Right lobe of liver (tissue), 6 donors: ENCODE data around the gene PCNX1. TPM values are rescaled to one million over a fixed set of nuclear protein-coding genes. Genes with fewer than 3 reads are reported as not detected.
"Not testable (repeated sequence)": the region's sequence is repeated elsewhere in the genome, so short reads cannot be mapped to it uniquely, and the experiment has no call there.

Source experiments
- ATAC-seq, 4 donors: fragments of 200-7000 bp; cut with Tn5 transposase; one replicate each; pipeline ENCODE4 v1.9.1; 2020; ENCODE audit warnings: mild to moderate bottlenecking in 4 of 4, moderate library complexity in 4 of 4
- DNase-seq, 3 donors: peaks; one replicate each; pipeline ENCODE4 v3.0.0-alpha.2; 2020
- H3K27ac ChIP-seq, 3 donors: fragments of 200-600 bp; one replicate each; pipeline ENCODE4 v1.8.0; 2022
- H3K27me3 ChIP-seq, 2 donors: fragments of 200-600 bp; one replicate each; pipeline ENCODE4 v1.8.0; 2022
- H3K36me3 ChIP-seq, 4 donors: fragments of 200-600 bp; sonication (generic) in 1 of 4; one replicate each; pipeline versions ENCODE4 v1.5.1 to v1.8.0; 2017 to 2022; ENCODE audit warnings: control low read depth in 1 of 4
- H3K4me1 ChIP-seq, 4 donors: fragments of 200-600 bp; sonication (generic) in 1 of 4; one replicate each; pipeline versions ENCODE4 v1.5.1 to v1.8.0; 2017 to 2022; ENCODE audit warnings: control low read depth in 1 of 4
- H3K4me3 ChIP-seq, 3 donors: fragments of 200-600 bp; one replicate each; pipeline ENCODE4 v1.8.0; 2022
- H3K9me3 ChIP-seq, 4 donors: fragments of 200-600 bp; sonication (generic) in 1 of 4; one replicate each; pipeline versions ENCODE4 v1.5.1 to v1.8.0; 2017 to 2022; ENCODE audit warnings: control low read depth in 1 of 4
- CTCF ChIP-seq, 4 donors: fragments of 200-600 bp in 3 of 4; fragments of 450-650 bp in 1 of 4; IDR thresholded peaks; one replicate each; pipeline versions ENCODE4 v1.5.1 to v1.8.0; 2016 to 2022; ENCODE audit warnings: antibody characterized with exemption in 4 of 4, mild to moderate bottlenecking in 2 of 4
- POLR2A ChIP-seq: fragments of 450-650 bp; IDR thresholded peaks from one replicate; pipeline ENCODE4 v1.6.1; 2017; ENCODE audit warnings: antibody characterized with exemption, mild to moderate bottlenecking
- WGBS: methylation state at CpG from one replicate; pipeline ENCODE4 v1.1.6; 2018; ENCODE audit warnings: low coverage, low lambda C conversion rate; ENCODE audit not compliant: insufficient coverage; ENCODE audit errors: missing lambda C conversion rate; 5-methylcytosine and 5-hydroxymethylcytosine counted together
- intact Hi-C, 2 donors: fragments of 100-400 bp; cut with DNase I; formaldehyde crosslinking; loops; one replicate each; pipeline versions ENCODE4 v1.11.2 to v1.14.1; 2022
- total RNA-seq, 6 experiments: library from RNA; depleted of rRNA in 2 of 6; stranded (reverse); fragments of >200 nt in 2 of 6; fragmentation: NEBNext Ultra II Directional in 3 of 6; extraction: Animal tissue kit (Norgen Biotek cat#: 25700) in 3 of 6; gene quantifications; one replicate each; pipeline versions ENCODE4 v1.1.0 to v1.2.4, GENCODE V29; 2016 to 2023
- donor health status: DM: no; HTN: yes; CAD: no.
- donor health status: DM: no; HTN: no; CAD: no.
- donor health status: DM: no; HTN: no; CAD: no.
- donor health status: DM: no; HTN: yes; CAD: no.
- donor health status: DM: no; HTN: yes; CAD: no.

The PCNX1 gene
- total RNA-seq, 6 experiments from 2014 or later: 25.4 to 33.2 (median 29.3) TPM

GRCh38 chr14:71143381-71144290 is 236.4 kb downstream of the PCNX1 start:
- no peaks in the 10 kb centered on the region for H3K36me3 ChIP-seq
- intact Hi-C loops: no loop called here
- H3K4me1 ChIP-seq: peaks cover 0 to 4% (median 0%) of the 10 kb centered on the region in 4 donors
- H3K27ac ChIP-seq: no peak overlapping the region
- TF ChIP-seq CTCF (IDR thresholded peaks at IDR 0.05): no peak
- H3K27me3 ChIP-seq: no peaks in the 10 kb centered on the region
- H3K9me3 ChIP-seq: no peaks in the 10 kb centered on the region
- 51% methylated on average over 6 of the region's 9 CpGs for WGBS
- ATAC-seq (peak in 3 of 4 donors; percentile 17 to 75 (median 46)), DNase-seq (no peak)
- H3K4me3 ChIP-seq: no peak overlapping the region

- intact Hi-C loops, H3K27me3 ChIP-seq, ATAC-seq, DNase-seq, H3K4me1 ChIP-seq, H3K4me3 ChIP-seq, H3K36me3 ChIP-seq, H3K9me3 ChIP-seq, H3K27ac ChIP-seq: not testable (repeated sequence)
- 82% methylated on average over 3 of the region's 7 CpGs for WGBS
Observed at GRCh38 chr14:71147335-71147734, 240.1 kb downstream of the PCNX1 start.

GRCh38 chr14:71148627-71149026 is 241.4 kb downstream of the PCNX1 start:
- DNase-seq (no peak), ATAC-seq (no peak)
- no peak overlapping the region for H3K27ac ChIP-seq
- TF ChIP-seq CTCF (IDR thresholded peaks at IDR 0.05) (no peak), POLR2A (no peak)
- H3K27me3 ChIP-seq: no peaks in the 10 kb centered on the region
- no peak overlapping the region for H3K4me3 ChIP-seq
- 65% methylated on average over 2 of the region's 3 CpGs for WGBS
- peaks cover 0 to 2% (median 0%) of the 10 kb centered on the region in 4 donors for H3K4me1 ChIP-seq
- intact Hi-C loops: no loop called here
- no peaks in the 10 kb centered on the region for H3K36me3 ChIP-seq
- no peaks in the 10 kb centered on the region for H3K9me3 ChIP-seq

GRCh38 chr14:71150737-71151136 is 243.5 kb downstream of the PCNX1 start:
- WGBS: 34% methylated on average over 4 of the region's 5 CpGs
- Histone ChIP-seq H3K36me3 (no peaks in the 10 kb centered on the region), H3K9me3 (no peaks in the 10 kb centered on the region), H3K4me3 (no peak overlapping the region), H3K4me1 (no peaks in the 10 kb centered on the region), H3K27me3 (no peaks in the 10 kb centered on the region), H3K27ac (no peak overlapping the region)
- TF ChIP-seq CTCF (IDR thresholded peaks at IDR 0.05) (no peak), POLR2A (no peak)
- DNase-seq: no peak
- ATAC-seq: no peak
- intact Hi-C loops: no loop called here

GRCh38 chr14:71155743-71156142 is 248.5 kb downstream of the PCNX1 start:
- 50% methylated on average over 2 of the region's 5 CpGs for WGBS
- DNase-seq: no peak
- intact Hi-C loops: no loop called here

More at GRCh38 chr14:71155743-71156142, 248.5 kb downstream of the PCNX1 start:
- Histone ChIP-seq H3K36me3 (no peaks in the 10 kb centered on the region), H3K9me3 (no peaks in the 10 kb centered on the region), H3K27ac (no peak overlapping the region), H3K27me3 (no peaks in the 10 kb centered on the region), H3K4me1 (no peaks in the 10 kb centered on the region), H3K4me3 (no peak overlapping the region)
- no peak for ATAC-seq
- no peak for TF ChIP-seq CTCF (IDR thresholded peaks at IDR 0.05)
- no peak for TF ChIP-seq POLR2A
